Kidney epithelial cell (primary cell): ENCODE measurements around the gene YAP1. TPM values are rescaled to one million over a fixed set of nuclear protein-coding genes. Genes with fewer than 3 reads are reported as not detected.

ENCODE experiments used
- DNase-seq: peaks from one replicate; pipeline ENCODE4 v3.0.0-alpha.2; 2010; ENCODE audit warnings: low read depth
- H3K27me3 ChIP-seq: 2 replicates; pipeline ENCODE4 v1.6.0; 2011; ENCODE audit warnings: low read length; ENCODE audit not compliant: control insufficient read depth, insufficient read depth
- H3K36me3 ChIP-seq: 2 replicates; pipeline ENCODE4 v1.5.1; 2011; ENCODE audit warnings: low read length; ENCODE audit not compliant: control insufficient read depth, insufficient read depth
- H3K4me3 ChIP-seq: 2 replicates; pipeline ENCODE4 v1.5.1; 2011; ENCODE audit warnings: low read depth, mild to moderate bottlenecking, control low read depth, low read length
- CTCF ChIP-seq: IDR thresholded peaks from 2 replicates; pipeline ENCODE4 v1.5.1; 2011; ENCODE audit warnings: mild to moderate bottlenecking, moderate library complexity, low read length, control low read depth, inconsistent platforms; ENCODE audit not compliant: insufficient read depth, poor library complexity, severe bottlenecking
- total RNA-seq: library from RNA; depleted of rRNA; stranded (reverse); fragments of >200 nt; gene quantifications from 2 replicates; pipeline ENCODE4 v1.2.3, GENCODE V29; 2015

The YAP1 gene
- total RNA-seq, 1 donor from 2014 or later = 94.4 TPM

- H3K36me3 ChIP-seq = no peaks in the 10 kb centered on the region
- peak; percentile 89 for DNase-seq
- TF ChIP-seq CTCF = no peak
- H3K27me3 ChIP-seq = no peaks in the 10 kb centered on the region
- H3K4me3 ChIP-seq = no peak overlapping the region
Measured at GRCh38 chr11:102177974-102178631, 67.9 kb downstream of the YAP1 start.

DNA sequence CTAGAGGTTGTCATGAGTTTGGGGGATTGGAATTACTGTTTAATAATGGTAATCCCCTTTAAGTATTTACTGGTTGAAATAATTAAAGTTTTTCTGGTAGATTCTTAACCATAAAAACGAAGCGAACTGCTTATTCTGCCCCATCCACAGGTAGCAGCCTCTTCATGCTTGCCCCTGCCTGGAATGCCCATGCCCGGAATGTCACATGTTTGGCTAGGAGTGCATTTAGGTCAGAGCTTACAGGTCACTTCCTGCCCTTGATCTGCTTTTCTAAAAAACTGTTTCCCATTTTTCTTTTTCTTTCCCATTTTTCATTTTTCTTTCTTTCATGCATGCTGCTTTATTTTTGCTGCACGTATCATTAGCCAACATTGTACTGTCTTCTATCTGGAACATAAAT, 69.1 kb downstream of the YAP1 start:
- no peak overlapping the region for H3K4me3 ChIP-seq
- no peak for DNase-seq
- H3K27me3 ChIP-seq = no peaks in the 10 kb centered on the region
- TF ChIP-seq CTCF = no peak
- H3K36me3 ChIP-seq = no peaks in the 10 kb centered on the region

- no peak for DNase-seq
- H3K27me3 ChIP-seq = no peaks in the 10 kb centered on the region
- H3K36me3 ChIP-seq = no peaks in the 10 kb centered on the region
- TF ChIP-seq CTCF = no peak
- H3K4me3 ChIP-seq = no peak overlapping the region
Measured at GRCh38 chr11:102184269-102184987, 74.2 kb downstream of the YAP1 start.

DNA sequence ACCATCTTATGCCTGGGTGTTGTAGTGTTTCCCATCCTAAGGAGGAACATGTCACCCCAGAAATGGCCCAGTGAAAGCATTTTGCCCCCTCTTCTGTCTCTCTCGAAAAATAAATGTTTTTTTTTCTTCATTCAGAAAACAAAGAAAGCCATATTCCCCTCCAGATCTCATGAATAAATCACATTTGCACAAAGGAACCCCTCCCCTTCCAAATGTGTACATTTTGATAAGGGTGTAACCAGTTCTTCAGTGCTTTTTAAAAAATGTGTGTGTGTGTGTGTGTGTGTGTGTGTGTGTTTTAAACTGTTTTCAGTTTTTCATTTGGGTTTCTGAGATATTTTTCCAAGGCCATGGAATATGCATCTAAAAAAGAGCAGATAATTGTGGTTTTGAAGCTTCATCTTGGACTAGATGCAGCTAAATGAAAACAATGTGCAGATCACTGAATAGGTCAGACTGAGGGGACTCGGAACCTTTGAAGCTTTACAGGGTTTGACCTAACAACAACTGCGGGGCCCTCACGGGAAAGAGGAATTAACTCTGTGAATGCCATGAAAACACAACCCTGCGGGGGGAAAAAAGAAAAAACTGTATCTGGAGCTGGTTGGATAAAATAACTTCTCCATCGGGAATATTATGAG, 76.4 kb downstream of the YAP1 start:
- TF ChIP-seq CTCF = no peak
- DNase-seq = no peak
- H3K36me3 ChIP-seq = no peaks in the 10 kb centered on the region
- no peaks in the 10 kb centered on the region for H3K27me3 ChIP-seq
- no peak overlapping the region for H3K4me3 ChIP-seq

- H3K36me3 ChIP-seq = no peaks in the 10 kb centered on the region
- H3K4me3 ChIP-seq = no peak overlapping the region
- TF ChIP-seq CTCF = no peak
- H3K27me3 ChIP-seq = no peaks in the 10 kb centered on the region
- DNase-seq = no peak
Measured at GRCh38 chr11:102187416-102188151, 77.3 kb downstream of the YAP1 start.
